ENCODE data around the gene RALGAPA1. TPM values are rescaled to one million over a fixed set of nuclear protein-coding genes. Genes with fewer than 3 reads are reported as not detected.

RALGAPA1 gene
- total and polyA plus RNA-seq, 2 experiments from 2014 or later, result 21.9 to 27.3 TPM

GRCh38 chr14:35696575-35696974 is 112.5 kb downstream of the RALGAPA1 start:
- no peak overlapping the region for H3K27ac ChIP-seq (ENCODE audit: low read depth)
- no peak overlapping the region for H3K4me3 ChIP-seq
- no peaks in the 10 kb centered on the region for H3K9me3 Mint-ChIP-seq
- no peaks in the 10 kb centered on the region for H3K79me2 ChIP-seq (replicated peaks; ENCODE audit: insufficient read depth)
- no peaks in the 10 kb centered on the region for H3K36me3 Mint-ChIP-seq (ENCODE audit: low read depth)
- H3F3A ChIP-seq (replicated peaks; ENCODE audit: low read depth), result no peaks in the 10 kb centered on the region
- no peaks in the 10 kb centered on the region for H3K9me2 ChIP-seq (ENCODE audit: insufficient read depth)
- DNase-seq (ENCODE audit: low spot score), result no peak
- no peaks in the 10 kb centered on the region for H3K27me3 Mint-ChIP-seq (ENCODE audit: insufficient read depth, low read depth, poor library complexity)
- H3K4me1 Mint-ChIP-seq, result peaks cover 13% of the 10 kb centered on the region; the same call in 2 of the 3 replicates
- no peak overlapping the region for H3K4me2 ChIP-seq
- no peak overlapping the region for H3K4me3 Mint-ChIP-seq
- peaks cover 10% of the 10 kb centered on the region; the same call in 1 of the 2 replicates for H3K4me1 ChIP-seq (ENCODE audit: insufficient read depth)
- TF ChIP-seq EZH2 (IDR thresholded peaks at IDR 0.05; ENCODE audit: low read depth, unreplicated experiment), result no peak
- TF ChIP-seq ETS1 (IDR thresholded peaks at IDR 0.05), result no peak
- no peak for TF ChIP-seq EZH2phosphoT487 (IDR thresholded peaks at IDR 0.05; ENCODE audit: unreplicated experiment)
- TF ChIP-seq REST (IDR thresholded peaks at IDR 0.05; ENCODE audit: unreplicated experiment), result no peak
- TF ChIP-seq JUNB (IDR thresholded peaks at IDR 0.05; ENCODE audit: unreplicated experiment), result no peak
- no peak for TF ChIP-seq CTCF (conservative IDR thresholded peaks at IDR 0.05; ENCODE audit: low read depth in 2 of 2)
- no peak for TF ChIP-seq POLR2AphosphoS5 (IDR thresholded peaks at IDR 0.05; ENCODE audit: low read depth)
- TF ChIP-seq CREB1 (CRISPR knock-in tag; IDR thresholded peaks at IDR 0.05; ENCODE audit: low read depth), result no peak
- TF ChIP-seq ZNF114 (CRISPR knock-in tag; IDR thresholded peaks at IDR 0.05), result no peak
- no peak for TF ChIP-seq ZNF462 (CRISPR knock-in tag; IDR thresholded peaks at IDR 0.05)
- no peak for TF ChIP-seq NANOG (IDR thresholded peaks at IDR 0.05; ENCODE audit: borderline replicate concordance)
- TF ChIP-seq STAT1 (IDR thresholded peaks at IDR 0.05; ENCODE audit: unreplicated experiment), result no peak
- no peak for TF ChIP-seq ZNF331 (CRISPR knock-in tag; IDR thresholded peaks at IDR 0.05; ENCODE audit: low read depth)
- no peak overlapping the region for H2AFZ ChIP-seq
- H3K27ac Mint-ChIP-seq, result 0 out of 2 replicates have a peak overlapping the region, but pooled peaks have one; percentile 5
- no peaks in the 10 kb centered on the region for H4K20me1 ChIP-seq (replicated peaks; ENCODE audit: insufficient read depth)
- no peak for ATAC-seq
- no peaks in the 10 kb centered on the region for H3K36me3 ChIP-seq (ENCODE audit: insufficient read depth)
- H3K27me3 ChIP-seq (ENCODE audit: insufficient read depth), result no peaks in the 10 kb centered on the region

Measured in GM23338 (cell line).